Measurements from ENCODE around the gene PCGF3.

DNA sequence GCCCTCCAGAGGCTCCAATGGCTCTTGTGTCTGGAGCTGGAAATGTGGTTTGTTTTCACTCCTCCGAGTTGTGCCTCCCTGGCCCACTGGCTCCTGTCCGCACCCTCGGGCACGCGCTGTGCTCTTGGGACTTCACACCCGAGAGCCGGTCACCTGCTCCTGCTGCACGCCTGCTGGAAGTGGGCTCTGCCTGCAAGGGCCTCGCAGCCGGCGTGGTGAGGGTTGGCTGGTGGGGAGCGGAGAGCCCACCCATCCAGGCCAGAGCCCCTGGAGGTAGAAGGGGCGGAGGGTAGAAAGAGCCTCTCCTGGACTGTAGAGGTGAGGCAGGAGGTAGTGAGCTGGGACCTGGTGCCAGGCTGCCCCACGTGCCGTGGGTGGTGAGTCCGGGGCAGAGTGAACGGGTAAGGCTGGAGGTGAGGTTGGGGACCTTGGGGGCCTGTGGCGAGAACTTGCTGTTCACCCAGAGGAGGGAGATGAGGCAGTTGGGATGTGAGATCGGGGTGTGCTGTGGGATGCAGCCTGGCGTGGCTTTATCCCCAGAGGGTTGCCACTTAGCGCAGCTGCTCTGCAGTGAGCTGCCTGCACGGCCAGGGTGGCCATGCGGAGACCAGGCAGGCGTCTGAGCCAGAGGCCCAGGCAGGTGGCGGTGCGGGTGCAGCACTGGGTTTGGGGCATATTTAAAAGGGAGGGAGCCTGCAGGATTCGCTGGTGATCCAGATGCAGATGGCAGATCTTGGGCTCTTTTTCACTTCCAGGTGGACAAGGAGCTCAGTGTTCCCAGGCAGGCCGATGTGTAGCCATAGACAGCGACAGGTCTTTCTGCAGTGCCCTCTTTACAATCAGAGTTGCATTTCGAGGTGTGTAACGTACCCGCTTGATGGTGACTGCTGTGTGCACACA lies 48.8 kb downstream of the PCGF3 start:
- TF ChIP-seq, protein P1, sequence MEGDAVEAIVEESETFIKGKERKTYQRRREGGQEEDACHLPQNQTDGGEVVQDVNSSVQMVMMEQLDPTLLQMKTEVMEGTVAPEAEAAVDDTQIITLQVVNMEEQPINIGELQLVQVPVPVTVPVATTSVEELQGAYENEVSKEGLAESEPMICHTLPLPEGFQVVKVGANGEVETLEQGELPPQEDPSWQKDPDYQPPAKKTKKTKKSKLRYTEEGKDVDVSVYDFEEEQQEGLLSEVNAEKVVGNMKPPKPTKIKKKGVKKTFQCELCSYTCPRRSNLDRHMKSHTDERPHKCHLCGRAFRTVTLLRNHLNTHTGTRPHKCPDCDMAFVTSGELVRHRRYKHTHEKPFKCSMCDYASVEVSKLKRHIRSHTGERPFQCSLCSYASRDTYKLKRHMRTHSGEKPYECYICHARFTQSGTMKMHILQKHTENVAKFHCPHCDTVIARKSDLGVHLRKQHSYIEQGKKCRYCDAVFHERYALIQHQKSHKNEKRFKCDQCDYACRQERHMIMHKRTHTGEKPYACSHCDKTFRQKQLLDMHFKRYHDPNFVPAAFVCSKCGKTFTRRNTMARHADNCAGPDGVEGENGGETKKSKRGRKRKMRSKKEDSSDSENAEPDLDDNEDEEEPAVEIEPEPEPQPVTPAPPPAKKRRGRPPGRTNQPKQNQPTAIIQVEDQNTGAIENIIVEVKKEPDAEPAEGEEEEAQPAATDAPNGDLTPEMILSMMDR (IDR thresholded peaks at IDR 0.05): no peak
- TF ChIP-seq POLR2A (IDR thresholded peaks at IDR 0.05; ENCODE audit: low read depth): no peak

All from esophagus muscularis mucosa (tissue), 3 donors.